Fibroblast of lung (primary cell): ENCODE measurements around the gene OSBPL1A. TPM values are rescaled to one million over a fixed set of nuclear protein-coding genes. Genes with fewer than 3 reads are reported as not detected.
"Not testable (repeated sequence)": the region's sequence is repeated elsewhere in the genome, so short reads cannot be mapped to it uniquely, and the experiment has no call there.

Source experiments
- DNase-seq, 2 donors: peaks; one replicate each; pipeline versions ENCODE4 v3.0.0 to v3.0.0-alpha.2; 2010; ENCODE audit warnings: low read depth in 2 of 2
- H2AFZ ChIP-seq: 2 replicates; pipeline ENCODE4 v1.5.1; 2012; ENCODE audit warnings: low read length, control low read depth, inconsistent platforms
- H3K27ac ChIP-seq: 2 replicates; pipeline ENCODE4 v1.5.1; 2011; ENCODE audit warnings: low read length, control low read depth; ENCODE audit not compliant: insufficient read depth
- H3K27me3 ChIP-seq: 2 replicates; pipeline ENCODE4 v1.5.1; 2011; ENCODE audit warnings: mild to moderate bottlenecking, low read length; ENCODE audit not compliant: control insufficient read depth, insufficient read depth
- H3K36me3 ChIP-seq: 2 replicates; pipeline ENCODE4 v1.5.1; 2011; ENCODE audit warnings: low read length; ENCODE audit not compliant: control insufficient read depth, insufficient read depth
- H3K4me1 ChIP-seq: 2 replicates; pipeline ENCODE4 v1.5.1; 2011; ENCODE audit warnings: low read length; ENCODE audit not compliant: control insufficient read depth, insufficient read depth; ENCODE audit errors: extremely low read depth
- H3K4me2 ChIP-seq: 2 replicates; pipeline ENCODE4 v1.5.1; 2011; ENCODE audit warnings: low read length, control low read depth; ENCODE audit not compliant: insufficient read depth; ENCODE audit errors: extremely low read depth
- H3K4me3 ChIP-seq, 4 experiments: fragments of 200-600 bp in 1 of 4; sonication (generic) in 1 of 4; replicated peaks in 1 of 4; 2 replicates each; pipeline ENCODE4 v1.5.1; 2011 to 2016; ENCODE audit warnings: low read length in 4 of 4, low read depth in 3 of 4, mild to moderate bottlenecking in 3 of 4, control low read depth in 2 of 4, inconsistent platforms in 1 of 4, mixed read lengths in 1 of 4; ENCODE audit not compliant: insufficient read depth in 1 of 4; ENCODE audit errors: control extremely low read depth in 1 of 4
- H3K79me2 ChIP-seq: 2 replicates; pipeline ENCODE4 v1.5.1; 2012; ENCODE audit warnings: mild to moderate bottlenecking, low read length, inconsistent platforms; ENCODE audit not compliant: control insufficient read depth, insufficient read depth
- H3K9ac ChIP-seq: 2 replicates; pipeline ENCODE4 v1.5.1; 2011; ENCODE audit warnings: mild to moderate bottlenecking, low read length, control low read depth; ENCODE audit not compliant: insufficient read depth
- H3K9me3 ChIP-seq: 2 replicates; pipeline ENCODE4 v1.5.1; 2012; ENCODE audit warnings: low read depth, low read length; ENCODE audit not compliant: control insufficient read depth, insufficient read depth
- H4K20me1 ChIP-seq: 2 replicates; pipeline ENCODE4 v1.5.1; 2011; ENCODE audit warnings: low read length; ENCODE audit not compliant: control insufficient read depth, insufficient read depth; ENCODE audit errors: extremely low read depth
- EZH2 ChIP-seq: IDR thresholded peaks from 2 replicates; pipeline ENCODE4 v1.5.1; 2012; ENCODE audit warnings: low read length, control low read depth, mild to moderate bottlenecking; ENCODE audit errors: missing control alignments
- polyA plus RNA-seq, 2 donors: library from polyadenylated mRNA; depleted of rRNA in 1 of 2; stranded (reverse) in 1 of 2; unstranded in 1 of 2; fragments of >200 nt; gene quantifications; 2 replicates each; pipeline ENCODE4 v1.2.1, GENCODE V29; 2011 to 2012; ENCODE audit warnings: missing spikeins in 1 of 2
- total RNA-seq: library from RNA; depleted of rRNA; stranded (reverse); fragments of >200 nt; gene quantifications from 2 replicates; pipeline ENCODE4 v1.2.1, GENCODE V29; 2014
- TF ChIP-seq, protein P1 (sequence below), 2 donors: IDR thresholded peaks in 1 of 2; conservative IDR thresholded peaks in 1 of 2; 1 replicate in 1 of 2; 2 replicates in 1 of 2; pipeline ENCODE4 v1.5.1; 2011 to 2012; ENCODE audit warnings: low read length in 2 of 2, control low read depth in 1 of 2, inconsistent platforms in 1 of 2, low read depth in 1 of 2, mild to moderate bottlenecking in 1 of 2

The OSBPL1A gene
- total and polyA plus RNA-seq, 2 donors (not counting 1 experiment from before 2014, with no cell fraction given), result 67.5 to 73.3 TPM

DNA sequence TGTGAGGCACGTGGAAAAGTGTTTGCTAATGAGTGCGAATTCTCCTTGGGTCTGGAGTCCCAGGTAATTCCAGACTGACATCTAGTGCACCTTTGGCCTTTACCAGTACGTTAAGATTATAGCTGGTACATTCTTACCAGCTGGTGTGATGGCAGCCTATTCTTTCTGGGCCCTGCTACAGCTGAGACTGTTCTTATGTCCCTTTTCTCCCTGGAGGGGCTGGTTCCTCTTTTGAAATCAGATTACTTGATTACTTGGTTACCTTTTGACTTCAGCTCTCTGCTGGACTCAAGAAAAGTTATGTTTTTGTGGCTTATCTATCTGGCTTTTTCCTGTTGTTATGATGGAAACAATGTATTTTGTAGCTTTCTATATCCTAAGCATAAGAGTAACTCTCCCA lies 244.2 kb downstream of the OSBPL1A start:
- TF ChIP-seq EZH2, result no peak
- TF ChIP-seq, protein P1, sequence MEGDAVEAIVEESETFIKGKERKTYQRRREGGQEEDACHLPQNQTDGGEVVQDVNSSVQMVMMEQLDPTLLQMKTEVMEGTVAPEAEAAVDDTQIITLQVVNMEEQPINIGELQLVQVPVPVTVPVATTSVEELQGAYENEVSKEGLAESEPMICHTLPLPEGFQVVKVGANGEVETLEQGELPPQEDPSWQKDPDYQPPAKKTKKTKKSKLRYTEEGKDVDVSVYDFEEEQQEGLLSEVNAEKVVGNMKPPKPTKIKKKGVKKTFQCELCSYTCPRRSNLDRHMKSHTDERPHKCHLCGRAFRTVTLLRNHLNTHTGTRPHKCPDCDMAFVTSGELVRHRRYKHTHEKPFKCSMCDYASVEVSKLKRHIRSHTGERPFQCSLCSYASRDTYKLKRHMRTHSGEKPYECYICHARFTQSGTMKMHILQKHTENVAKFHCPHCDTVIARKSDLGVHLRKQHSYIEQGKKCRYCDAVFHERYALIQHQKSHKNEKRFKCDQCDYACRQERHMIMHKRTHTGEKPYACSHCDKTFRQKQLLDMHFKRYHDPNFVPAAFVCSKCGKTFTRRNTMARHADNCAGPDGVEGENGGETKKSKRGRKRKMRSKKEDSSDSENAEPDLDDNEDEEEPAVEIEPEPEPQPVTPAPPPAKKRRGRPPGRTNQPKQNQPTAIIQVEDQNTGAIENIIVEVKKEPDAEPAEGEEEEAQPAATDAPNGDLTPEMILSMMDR (conservative IDR thresholded peaks at IDR 0.05 in 1 of 2, IDR thresholded peaks at IDR 0.05 in 1 of 2; ENCODE audit: low read depth in 1 of 2, low read length in 2 of 2), result no peak
- Histone ChIP-seq H3K27me3 (no peaks in the 10 kb centered on the region), H3K9me3 (no peaks in the 10 kb centered on the region)

DNA sequence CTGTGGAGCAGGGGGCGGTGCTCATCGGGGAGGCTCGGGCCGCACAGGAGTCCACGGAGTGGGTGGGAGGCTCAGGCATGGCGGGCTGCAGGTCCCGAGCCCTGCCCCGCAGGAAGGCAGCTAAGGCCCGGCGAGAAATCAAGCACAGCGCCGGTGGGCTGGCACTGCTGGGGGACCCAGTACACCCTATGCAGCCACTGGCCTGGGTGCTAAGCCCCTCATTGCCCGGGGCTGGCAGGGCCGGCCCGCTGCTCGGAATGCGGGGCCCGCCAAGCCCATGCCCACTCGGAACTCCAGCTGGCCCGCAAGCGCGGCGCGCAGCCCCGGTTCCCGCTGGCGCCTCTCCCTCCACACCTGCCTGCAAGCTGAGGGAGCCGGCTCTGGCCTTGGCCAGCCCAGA lies 248.0 kb downstream of the OSBPL1A start:
- H3K9ac ChIP-seq, H3K4me1 ChIP-seq, H3K36me3 ChIP-seq, H3K4me3 ChIP-seq, H3K27me3 ChIP-seq, H4K20me1 ChIP-seq, H2AFZ ChIP-seq, H3K27ac ChIP-seq, H3K4me2 ChIP-seq, DNase-seq, H3K79me2 ChIP-seq, H3K9me3 ChIP-seq: not testable (repeated sequence)

More for the DNA sequence above, 244.2 kb downstream of the OSBPL1A start:
- no peak for DNase-seq
- H3K4me3 ChIP-seq, result no peak overlapping the region
- no peak overlapping the region for H3K9ac ChIP-seq
- H3K4me2 ChIP-seq, result no peak overlapping the region
- H3K79me2 ChIP-seq, result no peaks in the 10 kb centered on the region
- H3K4me1 ChIP-seq, result no peaks in the 10 kb centered on the region
- no peaks in the 10 kb centered on the region for H4K20me1 ChIP-seq
- H2AFZ ChIP-seq, result no peak overlapping the region
- H3K27ac ChIP-seq, result no peak overlapping the region
- H3K36me3 ChIP-seq, result peaks cover 2% of the 10 kb centered on the region

DNA sequence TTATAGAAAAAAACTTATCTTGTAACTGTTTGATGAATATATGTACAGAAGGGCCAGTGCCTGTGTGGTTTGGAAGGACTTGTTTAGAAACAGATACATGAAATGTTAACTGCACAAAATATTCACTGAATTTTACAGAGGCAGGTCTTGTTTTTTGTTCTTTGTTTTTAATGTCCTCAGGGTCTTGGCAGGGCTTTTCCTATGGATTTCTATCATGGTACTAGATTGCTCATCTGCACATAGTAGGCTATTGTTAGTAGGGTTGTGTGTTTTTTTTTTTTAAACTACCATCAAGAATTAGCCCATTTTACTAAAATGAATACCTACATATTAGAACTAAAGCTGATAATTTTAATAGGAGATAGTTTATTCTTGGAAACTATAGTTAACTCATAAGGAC lies 255.2 kb downstream of the OSBPL1A start:
- DNase-seq, result no peak
- Histone ChIP-seq H3K79me2 (no peaks in the 10 kb centered on the region), H3K4me3 (no peak overlapping the region), H4K20me1 (no peaks in the 10 kb centered on the region), H3K36me3 (no peaks in the 10 kb centered on the region), H3K4me2 (no peak overlapping the region), H3K9me3 (no peaks in the 10 kb centered on the region), H3K27ac (no peak overlapping the region), H3K4me1 (no peaks in the 10 kb centered on the region), H3K9ac (no peak overlapping the region), H2AFZ (no peak overlapping the region), H3K27me3 (no peaks in the 10 kb centered on the region)
- no peak for TF ChIP-seq EZH2
- TF ChIP-seq, protein P1 (conservative IDR thresholded peaks at IDR 0.05 in 1 of 2, IDR thresholded peaks at IDR 0.05 in 1 of 2; ENCODE audit: low read depth in 1 of 2, low read length in 2 of 2), result no peak
